Activated naive CD8-positive, alpha-beta T cell treated with anti-CD3 and anti-CD28 coated beads, Interleukin-2, amount 10 ng/mL, durations not matched to agents 7 days and 5 days (primary cell): Measurements from ENCODE around the gene TRIP12. TPM values are rescaled to one million over a fixed set of nuclear protein-coding genes. Genes with fewer than 3 reads are reported as not detected.
A peak's percentile ranks its signal among the peaks of the same experiment; 100 is the strongest.
"Not testable (repeated sequence)": the region's sequence is repeated elsewhere in the genome, so short reads cannot be mapped to it uniquely, and the experiment has no call there.

Experiments
- ATAC-seq: fragments of 150-1000 bp; cut with Tn5 transposase; one replicate; pipeline ENCODE4 v1.10.0; 2021; ENCODE audit warnings: low read depth, moderate library complexity
- POLR2A ChIA-PET: fragments of 350-600 bp; sonication (Branson Sonifier 250); formaldehyde crosslinking; loops from one replicate; lab custom pipeline; 2021; ENCODE audit warnings: antibody characterized with exemption; lab: Charles Lee
- DNase-seq: peaks from one replicate; pipeline ENCODE4 v3.0.0; 2021
- H3K27ac Mint-ChIP-seq: one replicate; pipeline ENCODE4 v1.8.0; 2022; ENCODE audit warnings: mild to moderate bottlenecking, mixed read lengths
- H3K27me3 Mint-ChIP-seq: one replicate; pipeline ENCODE4 v1.8.0; 2022; ENCODE audit warnings: mild to moderate bottlenecking, moderate library complexity, mixed read lengths
- H3K36me3 Mint-ChIP-seq: one replicate; pipeline ENCODE4 v1.8.0; 2021; ENCODE audit warnings: mild to moderate bottlenecking, mixed read lengths
- H3K4me1 Mint-ChIP-seq: one replicate; pipeline ENCODE4 v1.8.0; 2021; ENCODE audit warnings: mixed read lengths
- H3K4me3 Mint-ChIP-seq: one replicate; pipeline ENCODE4 v1.8.0; 2022; ENCODE audit warnings: mild to moderate bottlenecking, moderate library complexity, mixed read lengths
- H3K9me3 Mint-ChIP-seq: one replicate; pipeline ENCODE4 v1.8.0; 2021; ENCODE audit warnings: mixed read lengths
- total RNA-seq, 2 experiments: library from RNA; stranded (reverse); gene quantifications; one replicate each; pipeline ENCODE4 v1.2.3, GENCODE V29; 2021

TRIP12 gene
- total RNA-seq, 2 experiments from 2014 or later = 215 to 220 TPM

DNA sequence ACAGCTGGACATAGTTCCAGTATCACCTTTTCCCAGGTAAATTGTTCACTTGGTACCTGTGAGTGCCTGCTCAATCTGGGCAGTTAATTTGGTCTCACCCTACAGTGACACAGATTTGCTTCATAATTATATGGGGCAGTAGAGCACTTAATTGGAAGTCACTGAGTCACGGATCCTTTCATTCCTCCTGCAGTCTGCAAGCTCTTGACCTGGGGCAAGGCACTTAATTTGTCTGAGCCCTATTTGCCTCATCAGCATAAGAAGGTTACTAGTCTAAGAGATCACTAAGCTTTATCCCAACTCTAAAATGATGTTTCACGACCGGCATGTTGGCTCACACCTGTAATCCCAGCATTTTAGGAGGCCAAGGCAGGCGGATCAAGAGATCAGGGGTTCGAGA, 9.4 kb upstream of the TRIP12 start:
- H3K27me3 Mint-ChIP-seq = no peaks in the 10 kb centered on the region
- H3K27ac Mint-ChIP-seq = no peak overlapping the region
- ATAC-seq = no peak
- H3K36me3 Mint-ChIP-seq = peaks cover 5% of the 10 kb centered on the region
- no peak overlapping the region for H3K4me3 Mint-ChIP-seq
- peaks cover 4% of the 10 kb centered on the region for H3K4me1 Mint-ChIP-seq
- no peak for DNase-seq
- POLR2A ChIA-PET = no interaction called here
- no peaks in the 10 kb centered on the region for H3K9me3 Mint-ChIP-seq

DNA sequence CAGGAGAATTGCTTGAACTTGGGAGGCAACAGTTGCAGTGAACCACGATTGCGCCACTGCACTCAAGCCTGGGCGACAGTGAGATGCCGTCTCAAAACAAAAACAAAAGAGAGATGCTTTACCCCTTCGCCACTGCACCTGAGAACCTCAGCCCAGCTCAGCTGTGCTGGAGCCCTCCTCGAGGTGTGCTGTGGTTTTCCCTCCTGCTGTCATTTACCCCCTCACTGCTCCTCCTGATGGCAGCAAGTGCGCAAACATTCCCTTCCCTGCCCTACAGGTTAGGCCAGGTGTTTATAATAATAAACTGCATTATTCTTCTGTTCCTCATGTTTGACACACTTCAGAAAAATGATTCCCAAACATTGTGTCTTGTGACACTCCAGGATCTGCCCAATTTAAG, 8.8 kb upstream of the TRIP12 start:
- Mint-ChIP-seq H3K9me3 (no peaks in the 10 kb centered on the region), H3K4me1 (peaks cover 5% of the 10 kb centered on the region), H3K27ac (no peak overlapping the region), H3K36me3 (peaks cover 2% of the 10 kb centered on the region), H3K4me3 (no peak overlapping the region), H3K27me3 (no peaks in the 10 kb centered on the region)
- DNase-seq = no peak
- POLR2A ChIA-PET = no interaction called here
- ATAC-seq = no peak

DNA sequence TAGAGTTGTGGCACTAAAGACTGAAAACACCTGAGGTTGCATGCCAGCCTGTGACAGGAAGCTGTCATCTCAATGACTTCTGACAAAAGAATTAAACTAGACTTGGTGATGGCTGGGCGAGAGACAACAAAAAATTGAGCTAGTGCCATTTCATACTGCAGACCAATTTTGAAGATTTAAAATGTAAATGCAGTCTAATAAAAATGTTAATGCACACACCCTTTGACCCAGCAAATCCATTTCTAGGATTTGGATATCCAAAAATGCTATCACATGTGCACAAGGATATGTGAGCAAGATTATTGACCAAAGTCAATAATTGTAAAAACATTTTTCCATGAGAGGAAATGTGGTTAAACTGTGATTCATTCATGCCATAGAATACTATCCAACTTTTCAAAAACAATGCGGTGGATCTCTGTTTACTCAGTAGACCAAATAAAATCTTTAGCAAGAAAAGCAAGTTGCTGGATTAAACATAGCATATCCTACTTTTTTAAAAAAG, 6.1 kb upstream of the TRIP12 start:
- Mint-ChIP-seq H3K27ac (no peak overlapping the region), H3K9me3 (no peaks in the 10 kb centered on the region), H3K4me1 (peaks cover 19% of the 10 kb centered on the region), H3K4me3 (no peak overlapping the region), H3K27me3 (no peaks in the 10 kb centered on the region), H3K36me3 (no peaks in the 10 kb centered on the region)
- POLR2A ChIA-PET = no interaction called here
- no peak for ATAC-seq
- DNase-seq = no peak

DNA sequence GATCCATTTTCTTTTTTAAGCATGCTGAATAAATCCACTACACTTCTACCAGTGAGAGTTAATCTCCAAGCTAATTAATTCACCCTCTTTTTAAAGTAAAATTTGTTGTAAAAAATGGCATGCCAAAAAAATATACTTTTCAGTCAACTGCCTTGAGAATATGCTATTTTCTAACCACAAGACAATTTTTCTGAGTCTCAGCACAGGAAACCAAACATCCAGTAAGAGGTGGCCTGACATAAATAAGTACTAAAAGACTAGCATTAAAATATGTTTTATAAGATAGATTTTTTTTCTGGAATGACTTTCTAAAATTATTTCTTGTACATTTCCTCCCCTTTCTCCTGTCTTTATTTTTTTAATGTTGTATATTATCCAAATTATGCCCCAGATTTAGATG, 3.4 kb upstream of the TRIP12 start:
- H3K4me1 Mint-ChIP-seq = peaks cover 23% of the 10 kb centered on the region
- ATAC-seq = no peak
- peaks cover 2% of the 10 kb centered on the region for H3K36me3 Mint-ChIP-seq
- H3K4me3 Mint-ChIP-seq = peak overlapping the region; percentile 39
- no peaks in the 10 kb centered on the region for H3K9me3 Mint-ChIP-seq
- no peak for DNase-seq
- no peaks in the 10 kb centered on the region for H3K27me3 Mint-ChIP-seq
- H3K27ac Mint-ChIP-seq = peak overlapping the region; percentile 11
- POLR2A ChIA-PET = interaction anchor here (0.6 to 0.7 kb wide), 2 partner anchors 250 to 1093 kb away, joined by 4 to 5 read pairs; no protein-coding TSS in a partner anchor

GRCh38 chr2:229924541-229924940, 2.7 kb upstream of the TRIP12 start:
- H3K4me3 Mint-ChIP-seq = not testable (repeated sequence)

DNA sequence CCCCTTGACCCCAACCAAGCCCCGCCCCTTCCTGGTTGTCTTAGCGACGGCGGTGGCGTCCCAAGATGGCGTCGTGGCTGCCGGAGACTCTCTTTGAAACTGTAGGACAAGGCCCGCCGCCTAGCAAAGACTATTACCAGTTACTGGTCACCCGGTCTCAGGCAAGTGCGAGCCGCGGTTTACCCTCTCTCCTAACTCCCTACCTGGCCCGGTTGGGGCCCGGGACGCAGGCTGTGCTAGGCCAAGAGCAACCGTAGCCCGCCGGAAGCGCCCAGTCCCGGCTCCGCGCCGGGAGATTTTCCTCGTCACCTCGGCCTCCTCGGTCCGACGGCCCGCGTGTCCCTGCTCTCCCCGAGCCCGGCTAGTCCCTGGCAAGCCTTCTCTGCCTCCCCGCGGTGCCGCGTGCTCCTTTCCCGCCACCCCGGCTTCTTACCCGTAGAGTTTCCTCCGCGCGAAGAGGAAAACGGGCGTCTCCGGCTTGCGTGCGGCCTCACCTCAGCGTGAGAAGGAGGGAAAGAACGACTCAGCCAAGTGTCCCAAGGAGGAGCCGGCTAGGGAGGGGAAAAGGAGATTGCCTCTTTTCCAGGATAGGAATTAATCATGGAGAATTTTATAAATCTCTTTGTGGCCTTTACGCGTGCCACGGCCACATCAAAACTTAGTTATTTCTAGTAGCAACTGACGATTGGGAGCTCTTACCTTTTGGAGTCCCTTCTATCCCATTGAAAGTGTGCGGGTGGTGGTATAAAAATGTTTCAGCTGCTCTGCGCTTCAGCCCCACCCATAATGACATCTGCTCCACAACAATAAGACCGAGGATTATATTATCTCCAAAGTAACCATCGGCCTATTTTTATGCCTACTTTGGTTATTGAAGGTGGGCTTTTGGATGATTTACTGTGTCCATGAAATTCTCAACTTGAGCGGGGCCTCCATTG, 909 bp upstream of the TRIP12 start, which contains the start of gene FBXO36:
TSS of gene FBXO36 (plus strand) at position 55 of the 938 bp plus-strand sequence. CDS start at position 66, 11 bp downstream.
- H3K9me3 Mint-ChIP-seq = no peaks in the 10 kb centered on the region
- POLR2A ChIA-PET = interaction anchor here (0.6 to 1.9 kb wide), 4 partner anchors 70 to 1691 kb away, joined by 3 to 8 read pairs (median 5); no protein-coding TSS in a partner anchor
- H3K4me3 Mint-ChIP-seq = peak within 1 kb of the TSS; percentile 99
- no peaks in the 10 kb centered on the region for H3K27me3 Mint-ChIP-seq
- H3K27ac Mint-ChIP-seq = peak within 1 kb of the TSS; percentile 99
- H3K4me1 Mint-ChIP-seq = peaks cover 33% of the 10 kb centered on the region
- peaks cover 10% of the 10 kb centered on the region for H3K36me3 Mint-ChIP-seq
- DNase-seq = peak; percentile 94
- peak; percentile 53 for ATAC-seq

More at GRCh38 chr2:229924541-229924940, 2.7 kb upstream of the TRIP12 start:
- POLR2A ChIA-PET = interaction anchor here (0.6 kb wide), 1 partner anchor 1094 kb away, joined by 5 read pairs; no protein-coding TSS in a partner anchor
- Mint-ChIP-seq H3K27ac (peak overlapping the region; percentile 42), H3K4me1 (peaks cover 29% of the 10 kb centered on the region)
- ATAC-seq, DNase-seq, H3K27me3 Mint-ChIP-seq, H3K36me3 Mint-ChIP-seq, H3K9me3 Mint-ChIP-seq: not testable (repeated sequence)

DNA sequence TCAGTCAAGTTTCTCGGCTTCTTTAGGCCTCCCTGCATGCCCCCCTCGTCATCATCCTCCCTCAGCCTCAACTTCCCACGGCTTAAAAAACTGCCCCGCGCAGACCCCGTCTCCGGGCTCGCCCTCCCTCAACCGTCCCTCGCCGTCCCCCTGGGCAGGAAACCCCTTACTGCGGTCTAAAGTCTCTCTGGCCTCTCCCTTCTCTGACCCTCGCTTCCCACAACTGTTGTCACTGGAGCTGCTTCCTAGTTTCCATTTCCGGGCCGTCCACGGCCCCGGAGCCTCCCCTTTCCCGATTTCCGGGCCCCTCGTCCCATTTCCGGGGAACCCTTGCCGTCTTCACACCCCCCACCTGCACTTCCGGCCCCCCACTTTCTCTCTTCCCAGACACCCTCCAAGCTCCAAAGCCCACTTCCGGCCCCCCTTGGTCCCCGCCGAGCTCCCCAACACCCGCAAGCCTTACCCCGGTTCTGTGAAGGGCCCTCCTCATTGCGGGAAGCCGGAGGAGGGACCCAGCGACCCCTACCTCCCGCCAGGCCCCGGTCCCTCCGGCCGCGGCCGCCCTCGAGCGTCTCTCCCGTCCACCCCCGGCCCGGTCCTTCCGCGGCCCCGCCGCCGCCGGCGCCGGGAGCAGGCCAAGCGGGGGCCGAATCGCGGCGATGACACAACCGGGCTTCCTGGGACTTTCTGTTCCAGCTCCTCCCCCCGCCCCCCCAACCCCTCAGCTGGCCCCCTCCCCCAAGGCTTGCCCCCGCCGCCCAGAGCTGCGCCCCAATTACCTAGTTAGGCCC, 513 bp downstream of the TRIP12 start:
- H3K27me3 Mint-ChIP-seq = no peaks in the 10 kb centered on the region
- POLR2A ChIA-PET = interaction anchor here (0.5 to 1.9 kb wide), 14 partner anchors 8 to 1693 kb away, joined by 3 to 8 read pairs (median 4); no protein-coding TSS in a partner anchor

GRCh38 chr2:229920011-229920641, 1.7 kb downstream of the TRIP12 start:
- POLR2A ChIA-PET = interaction anchor here (0.6 to 1.7 kb wide), 3 partner anchors 9 to 794 kb away, joined by 3 to 5 read pairs (median 4); no protein-coding TSS in a partner anchor
- H3K27me3 Mint-ChIP-seq = no peaks in the 10 kb centered on the region
- DNase-seq = peak; percentile 38
- ATAC-seq = no peak
- peak overlapping the region; percentile 99 for H3K4me3 Mint-ChIP-seq
- no peaks in the 10 kb centered on the region for H3K9me3 Mint-ChIP-seq
- peak overlapping the region; percentile 98 for H3K27ac Mint-ChIP-seq
- peaks cover 15% of the 10 kb centered on the region for H3K36me3 Mint-ChIP-seq
- peaks cover 25% of the 10 kb centered on the region for H3K4me1 Mint-ChIP-seq

More for the DNA sequence above, 513 bp downstream of the TRIP12 start:
- Mint-ChIP-seq H3K36me3 (peaks cover 15% of the 10 kb centered on the region), H3K27ac (peak overlapping the region; percentile 99), H3K9me3 (no peaks in the 10 kb centered on the region), H3K4me1 (peaks cover 30% of the 10 kb centered on the region), H3K4me3 (peak overlapping the region; percentile 99)
- DNase-seq (peak; percentile 78), ATAC-seq (peak; percentile 19)

- POLR2A ChIA-PET = no interaction called here
- ATAC-seq (no peak), DNase-seq (no peak)
- peaks cover 23% of the 10 kb centered on the region for H3K4me1 Mint-ChIP-seq
- peaks cover 24% of the 10 kb centered on the region for H3K36me3 Mint-ChIP-seq
- H3K9me3 Mint-ChIP-seq = no peaks in the 10 kb centered on the region
- H3K27me3 Mint-ChIP-seq = no peaks in the 10 kb centered on the region
- H3K4me3 Mint-ChIP-seq = no peak overlapping the region
- no peak overlapping the region for H3K27ac Mint-ChIP-seq
Observed at GRCh38 chr2:229917793-229918192, 4.0 kb downstream of the TRIP12 start.

DNA sequence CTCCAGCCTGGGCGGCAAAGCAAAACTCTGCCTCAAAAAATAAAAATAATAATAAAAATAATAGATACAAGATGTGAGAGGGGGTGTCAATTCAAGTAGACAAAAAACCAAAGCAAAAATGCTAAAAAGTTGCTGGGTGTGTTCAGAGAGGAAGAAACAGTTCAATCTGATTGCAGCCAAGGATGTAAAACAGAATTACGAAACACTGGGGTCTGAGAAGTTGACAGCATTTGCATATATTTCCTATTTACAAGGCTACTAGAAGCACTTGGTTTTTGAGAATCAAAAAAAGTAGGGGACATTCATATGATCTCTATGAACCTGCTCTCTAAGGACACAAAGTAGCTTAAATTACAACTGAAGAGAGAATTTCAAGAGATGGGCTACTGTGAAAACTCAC, 7.6 kb downstream of the TRIP12 start:
- no peaks in the 10 kb centered on the region for H3K27me3 Mint-ChIP-seq
- no peaks in the 10 kb centered on the region for H3K9me3 Mint-ChIP-seq
- no peak overlapping the region for H3K27ac Mint-ChIP-seq
- H3K4me3 Mint-ChIP-seq = no peak overlapping the region
- no peak for ATAC-seq
- DNase-seq = no peak
- peaks cover 22% of the 10 kb centered on the region for H3K36me3 Mint-ChIP-seq
- peaks cover 26% of the 10 kb centered on the region for H3K4me1 Mint-ChIP-seq
- POLR2A ChIA-PET = no interaction called here

GRCh38 chr2:229910832-229911412, 10.9 kb downstream of the TRIP12 start:
- DNase-seq (no peak), ATAC-seq (no peak)
- peaks cover 25% of the 10 kb centered on the region for H3K4me1 Mint-ChIP-seq
- peaks cover 19% of the 10 kb centered on the region for H3K36me3 Mint-ChIP-seq
- POLR2A ChIA-PET = interaction anchor here (0.6 to 1.2 kb wide), 3 partner anchors 12 to 162 kb away, joined by 3 read pairs; no protein-coding TSS in a partner anchor
- H3K27me3 Mint-ChIP-seq = no peaks in the 10 kb centered on the region
- H3K9me3 Mint-ChIP-seq = no peaks in the 10 kb centered on the region
- H3K27ac Mint-ChIP-seq = no peak overlapping the region
- H3K4me3 Mint-ChIP-seq = no peak overlapping the region
